Keratinocyte (primary cell): Measurements from ENCODE around the gene HDGF. TPM values are rescaled to one million over a fixed set of nuclear protein-coding genes. Genes with fewer than 3 reads are reported as not detected.
A peak's percentile ranks its signal among the peaks of the same experiment; 100 is the strongest.

ENCODE experiments used
- DNase-seq: peaks from one replicate; pipeline ENCODE4 v3.0.0-alpha.2; 2011; ENCODE audit warnings: low read depth, missing footprints, low spot score
- FAIRE-seq: peaks from 2 replicates; lab custom pipeline; 2011; peaks lifted over from hg19 to GRCh38; lab: Jason Lieb, UNC
- H2AFZ ChIP-seq: 2 replicates; pipeline ENCODE4 v1.6.0; 2012; ENCODE audit warnings: low read length, control low read depth, inconsistent platforms; ENCODE audit not compliant: control insufficient read depth
- H3K27ac ChIP-seq: 2 replicates; pipeline ENCODE4 v1.5.1; 2011; ENCODE audit warnings: low read length; ENCODE audit not compliant: control insufficient read depth, insufficient read depth
- H3K27me3 ChIP-seq: 3 replicates; pipeline ENCODE4 v1.6.0; 2011; ENCODE audit warnings: low read length; ENCODE audit not compliant: control insufficient read depth, insufficient read depth; ENCODE audit errors: extremely low read depth
- H3K36me3 ChIP-seq, 2 experiments: 2 replicates in 1 of 2; 3 replicates in 1 of 2; pipeline ENCODE4 v1.5.1; 2011; ENCODE audit warnings: low read length in 2 of 2, mild to moderate bottlenecking in 1 of 2; ENCODE audit not compliant: control insufficient read depth in 2 of 2, insufficient read depth in 2 of 2; ENCODE audit errors: extremely low read depth in 1 of 2
- H3K4me1 ChIP-seq: 3 replicates; pipeline ENCODE4 v1.5.1; 2011; ENCODE audit warnings: low read length; ENCODE audit not compliant: control insufficient read depth, insufficient read depth; ENCODE audit errors: extremely low read depth
- H3K4me2 ChIP-seq: 3 replicates; pipeline ENCODE4 v1.6.0; 2011; ENCODE audit warnings: low read depth, low read length; ENCODE audit not compliant: control insufficient read depth, insufficient read depth; ENCODE audit errors: extremely low read depth
- H3K4me3 ChIP-seq, 3 experiments: fragments of 200-600 bp in 1 of 3; sonication (generic) in 1 of 3; 2 replicates in 2 of 3; 3 replicates in 1 of 3; pipeline ENCODE4 v1.5.1; 2011 to 2016; ENCODE audit warnings: low read length in 3 of 3, mild to moderate bottlenecking in 3 of 3, control low read depth in 2 of 3, inconsistent platforms in 1 of 3, low read depth in 1 of 3, mixed read lengths in 1 of 3, mixed run types in 1 of 3, moderate library complexity in 1 of 3; ENCODE audit not compliant: control insufficient read depth in 2 of 3, insufficient read depth in 2 of 3; ENCODE audit errors: extremely low read depth in 1 of 3
- H3K79me2 ChIP-seq: 2 replicates; pipeline ENCODE4 v1.6.0; 2012; ENCODE audit warnings: low read length; ENCODE audit not compliant: control insufficient read depth, insufficient read depth
- H3K9ac ChIP-seq: 3 replicates; pipeline ENCODE4 v1.6.0; 2011; ENCODE audit warnings: low read length; ENCODE audit not compliant: control insufficient read depth, insufficient read depth; ENCODE audit errors: extremely low read depth
- H3K9me1 ChIP-seq: 3 replicates; pipeline ENCODE4 v1.6.0; 2011; ENCODE audit warnings: low read length; ENCODE audit not compliant: control insufficient read depth, insufficient read depth; ENCODE audit errors: extremely low read depth
- H3K9me3 ChIP-seq: 2 replicates; pipeline ENCODE4 v1.5.1; 2012; ENCODE audit warnings: low read depth, low read length; ENCODE audit not compliant: control insufficient read depth
- H4K20me1 ChIP-seq: 3 replicates; pipeline ENCODE4 v1.6.0; 2011; ENCODE audit warnings: low read length; ENCODE audit not compliant: control insufficient read depth, insufficient read depth; ENCODE audit errors: extremely low read depth
- CTCF ChIP-seq, 3 experiments: IDR thresholded peaks in 1 of 3; conservative IDR thresholded peaks in 1 of 3; optimal IDR thresholded peaks in 1 of 3; 2 replicates in 2 of 3; 3 replicates in 1 of 3; pipeline versions ENCODE3 to v1.5.1; 2011; ENCODE audit warnings: low read length in 3 of 3, mild to moderate bottlenecking in 3 of 3, moderate library complexity in 2 of 3, control low read depth in 1 of 3, inconsistent platforms in 1 of 3; ENCODE audit not compliant: insufficient read depth in 2 of 3; ENCODE audit errors: extremely low read depth in 1 of 3
- EZH2 ChIP-seq: IDR thresholded peaks from one replicate; pipeline ENCODE4 v1.6.1; 2012; ENCODE audit warnings: inconsistent platforms, mild to moderate bottlenecking, low read length, moderate library complexity
- dilution Hi-C: fragments of 300-500 bp; cut with MboI; formaldehyde crosslinking; loops from one replicate; pipeline ENCODE4 v1.7.0; 2020; ENCODE audit warnings: low sequenced_read_pairs; ENCODE audit not compliant: extremely low pct_ligation_motif_present
- polyA plus RNA-seq, 5 experiments: library from polyadenylated mRNA; depleted of rRNA in 3 of 5; stranded (reverse) in 3 of 5; stranded (forward) in 1 of 5; unstranded in 1 of 5; fragments of >200 nt; gene quantifications; 1 replicate in 1 of 5; 2 replicates in 3 of 5; 3 replicates in 1 of 5; pipeline versions ENCODE4 v1.2.1 to v1.2.3, GENCODE V29; 2011 to 2012; ENCODE audit warnings: missing spikeins in 2 of 5, low read depth in 1 of 5, low replicate concordance in 1 of 5

The HDGF gene
- polyA plus RNA-seq, 1 donor (not counting 4 experiments of a cell fraction or from before 2014, with no cell fraction given): 240 TPM

- Histone ChIP-seq H3K4me2 (no peak overlapping the region), H3K4me1 (peaks cover 17% of the 10 kb centered on the region), H3K9me3 (no peaks in the 10 kb centered on the region), H3K27me3 (no peaks in the 10 kb centered on the region), H4K20me1 (no peaks in the 10 kb centered on the region), H3K9me1 (no peaks in the 10 kb centered on the region), H2AFZ (no peak overlapping the region), H3K4me3 (no peak overlapping the region), H3K9ac (no peak overlapping the region), H3K79me2 (peaks cover 33% of the 10 kb centered on the region), H3K36me3 (peaks cover 3 to 9% of the 10 kb centered on the region in 2 experiments), H3K27ac (no peak overlapping the region)
- dilution Hi-C loops: no loop called here
- no peak for FAIRE-seq
- TF ChIP-seq EZH2 (no peak), CTCF (optimal IDR thresholded peaks at IDR 0.05 in 1 of 3, IDR thresholded peaks at IDR 0.05 in 1 of 3, conservative IDR thresholded peaks at IDR 0.05 in 1 of 3; ENCODE audit: extremely low read depth in 1 of 3, insufficient read depth in 2 of 3, low read length in 3 of 3) (no peak)
- no peak for DNase-seq
Observed at GRCh38 chr1:156754219-156754618, 2.7 kb upstream of the HDGF start.

- DNase-seq: no peak
- no peaks in the 10 kb centered on the region for H3K27me3 ChIP-seq
- peaks cover 29% of the 10 kb centered on the region for H3K4me1 ChIP-seq
- H2AFZ ChIP-seq: no peak overlapping the region
- H3K9me1 ChIP-seq: no peaks in the 10 kb centered on the region
- H3K4me2 ChIP-seq: peak overlapping the region; percentile 95
- H3K4me3 ChIP-seq: peak overlapping the region; percentile 73 to 93 (median 88)
- peaks cover 46% of the 10 kb centered on the region for H3K79me2 ChIP-seq
- dilution Hi-C loops: no loop called here
- H3K36me3 ChIP-seq: peaks cover 3 to 12% of the 10 kb centered on the region in 2 experiments
- no peak for FAIRE-seq
- TF ChIP-seq CTCF (optimal IDR thresholded peaks at IDR 0.05 in 1 of 3, IDR thresholded peaks at IDR 0.05 in 1 of 3, conservative IDR thresholded peaks at IDR 0.05 in 1 of 3; ENCODE audit: extremely low read depth in 1 of 3, insufficient read depth in 2 of 3, low read length in 3 of 3) (no peak), EZH2 (no peak)
- H4K20me1 ChIP-seq: no peaks in the 10 kb centered on the region
- H3K9ac ChIP-seq: peak overlapping the region; percentile 96
- peak overlapping the region; percentile 90 for H3K27ac ChIP-seq
- H3K9me3 ChIP-seq: no peaks in the 10 kb centered on the region
Observed at GRCh38 chr1:156752843-156753482, 1.5 kb upstream of the HDGF start.
